ENCODE data around the gene BPHL. TPM values are rescaled to one million over a fixed set of nuclear protein-coding genes. Genes with fewer than 3 reads are reported as not detected.

Gene BPHL
- total and polyA plus RNA-seq, 4 donors: 6.0 to 14.9 (median 13.0) TPM

DNA sequence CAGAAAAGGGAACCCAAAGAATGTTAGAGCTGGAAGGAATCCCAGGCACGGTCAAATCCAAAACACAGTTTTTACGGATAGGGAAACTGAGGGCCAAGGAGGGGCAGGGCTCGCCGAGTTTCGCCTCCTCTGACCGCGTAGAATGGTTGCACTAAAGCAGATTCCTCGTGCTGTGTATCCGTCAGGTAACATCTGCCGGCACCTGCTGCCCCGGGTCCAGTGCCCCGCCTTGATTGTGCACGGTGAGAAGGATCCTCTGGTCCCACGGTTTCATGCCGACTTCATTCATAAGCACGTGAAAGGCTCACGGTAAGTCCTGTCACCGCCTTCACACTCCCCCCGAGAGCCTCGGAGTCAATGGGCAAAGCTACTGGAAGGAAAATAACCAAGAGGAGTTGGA is 21.7 kb downstream of the BPHL start:
- H3K27ac ChIP-seq (ENCODE audit: low read depth in 1 of 2, low read length in 1 of 2): no peak overlapping the region
- TF ChIP-seq, protein P1, sequence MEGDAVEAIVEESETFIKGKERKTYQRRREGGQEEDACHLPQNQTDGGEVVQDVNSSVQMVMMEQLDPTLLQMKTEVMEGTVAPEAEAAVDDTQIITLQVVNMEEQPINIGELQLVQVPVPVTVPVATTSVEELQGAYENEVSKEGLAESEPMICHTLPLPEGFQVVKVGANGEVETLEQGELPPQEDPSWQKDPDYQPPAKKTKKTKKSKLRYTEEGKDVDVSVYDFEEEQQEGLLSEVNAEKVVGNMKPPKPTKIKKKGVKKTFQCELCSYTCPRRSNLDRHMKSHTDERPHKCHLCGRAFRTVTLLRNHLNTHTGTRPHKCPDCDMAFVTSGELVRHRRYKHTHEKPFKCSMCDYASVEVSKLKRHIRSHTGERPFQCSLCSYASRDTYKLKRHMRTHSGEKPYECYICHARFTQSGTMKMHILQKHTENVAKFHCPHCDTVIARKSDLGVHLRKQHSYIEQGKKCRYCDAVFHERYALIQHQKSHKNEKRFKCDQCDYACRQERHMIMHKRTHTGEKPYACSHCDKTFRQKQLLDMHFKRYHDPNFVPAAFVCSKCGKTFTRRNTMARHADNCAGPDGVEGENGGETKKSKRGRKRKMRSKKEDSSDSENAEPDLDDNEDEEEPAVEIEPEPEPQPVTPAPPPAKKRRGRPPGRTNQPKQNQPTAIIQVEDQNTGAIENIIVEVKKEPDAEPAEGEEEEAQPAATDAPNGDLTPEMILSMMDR (IDR thresholded peaks at IDR 0.05; ENCODE audit: control extremely low read depth, extremely low read depth): no peak
- DNase-seq (no peak), ATAC-seq (ENCODE audit: insufficient read depth, low FRiP score) (no peak)
- no peaks in the 10 kb centered on the region for H3K4me1 ChIP-seq (ENCODE audit: control insufficient read depth in 5 of 5, insufficient read depth in 5 of 5, low read length in 5 of 5)
- peaks cover 0 to 44% (median 14%) of the 10 kb centered on the region in 4 donors for H3K36me3 ChIP-seq (ENCODE audit: control insufficient read depth in 4 of 4, insufficient read depth in 4 of 4, low read length in 4 of 4)
- no peak overlapping the region for H3K4me3 ChIP-seq
- no peak overlapping the region for H3K9ac ChIP-seq (ENCODE audit: insufficient read depth in 1 of 2, low read length in 2 of 2)
- H3K9me3 ChIP-seq (ENCODE audit: control insufficient read depth in 4 of 4, insufficient read depth in 3 of 4, low read length in 3 of 4): peaks cover 0 to 3% (median 0%) of the 10 kb centered on the region in 4 donors
- WGBS, 2 donors: 95 to 96% methylated on average over 20 of the region's 20 CpGs
- no peaks in the 10 kb centered on the region for H3K27me3 ChIP-seq (ENCODE audit: control insufficient read depth in 3 of 3, insufficient read depth in 3 of 3, low read length in 2 of 3)

DNA sequence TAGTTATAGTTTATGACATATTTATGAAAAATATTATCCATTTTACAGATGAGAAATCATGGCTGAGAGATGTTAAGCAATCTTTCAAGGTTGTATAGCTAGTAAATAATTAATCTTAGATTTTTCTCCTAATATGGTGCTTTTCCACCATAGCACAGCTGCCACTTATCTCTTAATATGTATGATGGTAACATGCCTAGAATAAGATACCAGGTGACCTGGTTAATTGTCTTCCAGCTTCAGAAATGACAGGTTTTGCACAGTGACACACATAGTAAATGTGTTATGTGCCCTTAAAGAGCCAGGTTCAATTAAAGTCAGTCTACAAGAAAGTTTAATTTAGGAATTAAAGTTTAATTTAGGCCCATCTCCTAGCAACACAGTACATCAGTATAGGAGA is 24.0 kb downstream of the BPHL start:
- no peak for DNase-seq
- TF ChIP-seq, protein P1 (IDR thresholded peaks at IDR 0.05; ENCODE audit: control extremely low read depth, extremely low read depth): no peak
- no peaks in the 10 kb centered on the region for H3K4me1 ChIP-seq (ENCODE audit: control insufficient read depth in 5 of 5, insufficient read depth in 5 of 5, low read length in 5 of 5)

DNA sequence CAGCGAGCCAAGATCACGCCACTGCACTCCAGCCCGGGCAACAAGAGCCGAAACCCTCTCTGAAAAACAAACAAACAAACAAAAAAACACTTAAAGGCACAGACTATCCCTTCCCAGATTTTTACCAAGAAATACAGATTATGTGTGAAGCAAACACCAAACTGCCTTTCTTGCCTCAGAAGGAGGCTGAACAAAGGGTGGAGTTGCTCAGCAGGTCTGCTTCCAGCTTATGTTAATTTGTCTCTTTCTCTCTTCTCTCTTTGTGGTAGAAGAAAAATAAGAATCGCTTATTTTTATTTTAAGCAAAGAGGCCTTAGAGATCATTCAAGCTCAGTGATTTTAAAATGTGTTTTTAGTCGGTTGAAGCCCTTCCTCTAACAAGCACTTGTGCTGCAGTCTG is 24.6 kb downstream of the BPHL start:
- peaks cover 0 to 35% (median 18%) of the 10 kb centered on the region in 4 donors for H3K36me3 ChIP-seq (ENCODE audit: control insufficient read depth in 4 of 4, insufficient read depth in 4 of 4, low read length in 4 of 4)
- TF ChIP-seq, protein P1 (IDR thresholded peaks at IDR 0.05; ENCODE audit: control extremely low read depth, extremely low read depth): no peak
- DNase-seq (no peak), ATAC-seq (ENCODE audit: insufficient read depth, low FRiP score) (no peak)
- H3K4me1 ChIP-seq (ENCODE audit: control insufficient read depth in 5 of 5, insufficient read depth in 5 of 5, low read length in 5 of 5): no peaks in the 10 kb centered on the region
- H3K9ac ChIP-seq (ENCODE audit: insufficient read depth in 1 of 2, low read length in 2 of 2): no peak overlapping the region
- H3K9me3 ChIP-seq (ENCODE audit: control insufficient read depth in 4 of 4, insufficient read depth in 3 of 4, low read length in 3 of 4): peaks cover 0 to 5% (median 0%) of the 10 kb centered on the region in 4 donors
- H3K27me3 ChIP-seq (ENCODE audit: control insufficient read depth in 3 of 3, insufficient read depth in 3 of 3, low read length in 2 of 3): no peaks in the 10 kb centered on the region
- H3K4me3 ChIP-seq: no peak overlapping the region
- 83 to 88% methylated on average over 6 of the region's 6 CpGs for whole genome bisulfite sequencing, 2 donors
- H3K27ac ChIP-seq (ENCODE audit: low read depth in 1 of 2, low read length in 1 of 2): no peak overlapping the region

More for the DNA sequence above, 24.0 kb downstream of the BPHL start:
- Histone ChIP-seq H3K9me3 (ENCODE audit: control insufficient read depth in 4 of 4, insufficient read depth in 3 of 4, low read length in 3 of 4) (peaks cover 0 to 3% (median 0%) of the 10 kb centered on the region in 4 donors), H3K4me3 (no peak overlapping the region), H3K36me3 (ENCODE audit: control insufficient read depth in 4 of 4, insufficient read depth in 4 of 4, low read length in 4 of 4) (peaks cover 0 to 29% (median 14%) of the 10 kb centered on the region in 4 donors), H3K27me3 (ENCODE audit: control insufficient read depth in 3 of 3, insufficient read depth in 3 of 3, low read length in 2 of 3) (no peaks in the 10 kb centered on the region), H3K27ac (ENCODE audit: low read depth in 1 of 2, low read length in 1 of 2) (no peak overlapping the region), H3K9ac (ENCODE audit: insufficient read depth in 1 of 2, low read length in 2 of 2) (no peak overlapping the region)
- ATAC-seq (ENCODE audit: insufficient read depth, low FRiP score): no peak

DNA sequence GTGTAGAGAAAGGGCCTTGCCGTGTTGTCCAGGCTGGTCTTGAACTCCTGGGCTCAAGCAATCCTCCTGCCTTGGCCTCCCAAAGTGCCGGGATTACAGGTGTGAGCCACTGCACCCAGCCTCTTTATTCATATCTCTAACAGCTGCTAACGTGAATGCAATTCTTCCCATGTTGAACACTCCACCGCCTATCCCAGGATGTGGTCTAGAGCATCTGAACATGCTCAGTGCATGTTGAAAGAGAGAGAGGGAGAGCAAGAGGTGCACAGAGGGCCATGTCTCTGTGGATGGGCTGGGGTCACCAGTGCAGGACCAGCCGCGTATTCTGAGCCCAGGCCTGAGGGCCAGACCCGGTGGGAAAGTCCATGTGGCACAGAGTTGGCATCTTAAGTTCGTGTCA is 26.1 kb downstream of the BPHL start:
- Histone ChIP-seq H3K4me1 (ENCODE audit: control insufficient read depth in 5 of 5, insufficient read depth in 5 of 5, low read length in 5 of 5) (no peaks in the 10 kb centered on the region), H3K4me3 (no peak overlapping the region), H3K27me3 (ENCODE audit: control insufficient read depth in 3 of 3, insufficient read depth in 3 of 3, low read length in 2 of 3) (no peaks in the 10 kb centered on the region), H3K36me3 (ENCODE audit: control insufficient read depth in 4 of 4, insufficient read depth in 4 of 4, low read length in 4 of 4) (peaks cover 0 to 27% (median 14%) of the 10 kb centered on the region in 4 donors), H3K9me3 (ENCODE audit: control insufficient read depth in 4 of 4, insufficient read depth in 3 of 4, low read length in 3 of 4) (peaks cover 0 to 6% (median 0%) of the 10 kb centered on the region in 4 donors), H3K27ac (ENCODE audit: low read depth in 1 of 2, low read length in 1 of 2) (no peak overlapping the region), H3K9ac (ENCODE audit: insufficient read depth in 1 of 2, low read length in 2 of 2) (no peak overlapping the region)
- TF ChIP-seq, protein P1 (IDR thresholded peaks at IDR 0.05; ENCODE audit: control extremely low read depth, extremely low read depth): no peak
- DNase-seq (no peak), ATAC-seq (ENCODE audit: insufficient read depth, low FRiP score) (no peak)
- WGBS, 2 donors: 84 to 89% methylated on average over 8 of the region's 8 CpGs

All from lung (tissue), 12 donors.